ENCODE results near the gene IL22RA1.

The IL22RA1 gene

DNA sequence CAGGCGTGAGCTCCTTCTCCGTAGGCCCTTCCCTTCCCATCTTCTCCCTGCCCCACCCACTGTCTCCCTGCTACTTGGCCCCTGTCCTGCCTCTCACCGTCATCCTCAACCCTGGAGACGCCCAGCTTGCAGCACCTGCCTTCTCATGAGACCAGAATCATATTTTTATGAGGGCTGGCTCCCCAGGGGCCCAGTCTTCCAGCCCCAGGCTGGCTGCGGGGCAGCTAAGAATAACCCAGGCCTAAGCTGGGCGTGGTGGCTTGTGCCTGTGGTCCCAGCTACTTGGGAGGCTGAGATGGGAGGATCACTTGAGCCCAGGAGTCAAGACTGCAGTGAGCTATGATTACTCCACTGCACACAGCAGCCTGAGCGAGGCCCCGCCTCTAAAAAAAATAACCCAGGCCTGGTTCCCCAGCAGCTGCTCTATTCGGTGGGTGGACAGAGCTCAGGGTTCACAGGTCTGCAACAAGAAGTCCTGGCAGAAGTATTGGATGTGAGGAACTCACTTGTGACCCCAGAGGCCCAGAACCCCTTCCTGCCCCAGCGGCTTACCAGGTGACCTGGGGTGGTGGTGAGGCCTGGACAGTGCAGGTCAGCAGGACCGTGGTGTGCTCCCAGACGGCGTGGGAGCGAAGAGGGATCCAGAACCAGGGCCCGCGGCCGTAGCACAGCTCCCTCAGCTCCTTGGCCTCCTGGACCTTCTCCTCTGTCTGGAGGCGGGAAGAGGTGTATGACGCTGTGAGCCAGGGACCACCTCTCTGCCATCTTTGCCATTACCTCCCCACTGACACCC is 37.4 kb downstream of the IL22RA1 start:
- Histone ChIP-seq H2AK5ac (ENCODE audit: low read length, severe bottlenecking) (no peak overlapping the region), H3K18ac (ENCODE audit: low read depth in 1 of 2, low read length in 2 of 2) (no peak overlapping the region), H4K8ac (ENCODE audit: low read length) (no peak overlapping the region), H3K4me1 (ENCODE audit: control insufficient read depth, insufficient read depth, low read depth, low read length) (peaks cover 36% of the 10 kb centered on the region), H2BK12ac (ENCODE audit: low read length in 2 of 2) (peak overlapping the region in 1 of 2 experiments; percentile 15), H3K23ac (ENCODE audit: low read length in 2 of 2) (no peak overlapping the region), H3K9ac (ENCODE audit: low read length) (no peak overlapping the region), H3K14ac (ENCODE audit: low read length in 2 of 2) (peak overlapping the region in 1 of 2 experiments; percentile 44), H3K27ac (ENCODE audit: low read length, poor library complexity, severe bottlenecking) (no peak overlapping the region), H3K79me1 (replicated peaks; ENCODE audit: low read length, poor library complexity, severe bottlenecking) (no peaks in the 10 kb centered on the region), H3K36me3 (ENCODE audit: control insufficient read depth in 1 of 2, insufficient read depth in 2 of 2, low read depth in 1 of 2, low read length in 2 of 2) (no peaks in the 10 kb centered on the region), H2BK15ac (ENCODE audit: low read depth, poor library complexity, severe bottlenecking) (no peak overlapping the region), H3K4me3 (ENCODE audit: insufficient read depth in 1 of 2, low read depth in 1 of 2, low read length in 2 of 2) (no peak overlapping the region), H3K27me3 (ENCODE audit: control insufficient read depth in 1 of 2, insufficient read depth in 1 of 2, low read length in 2 of 2) (no peaks in the 10 kb centered on the region), H3K4ac (ENCODE audit: low read depth in 1 of 2, low read length in 2 of 2) (no peak overlapping the region), H3K9me3 (ENCODE audit: control insufficient read depth, low read length) (no peaks in the 10 kb centered on the region), H2BK120ac (ENCODE audit: low read depth, low read length) (no peak overlapping the region), H3K4me2 (ENCODE audit: low read length, poor library complexity, severe bottlenecking) (no peak overlapping the region), H2BK5ac (ENCODE audit: low read depth, low read length, poor library complexity, severe bottlenecking) (no peak overlapping the region), H4K91ac (ENCODE audit: low read length) (no peak overlapping the region), H2AFZ (ENCODE audit: low read depth, low read length) (no peak overlapping the region)
- DNase-seq, result no peak
- WGBS, result 88% methylated on average over 16 of the region's 19 CpGs

GRCh38 chr1:24104854-24105253 is 38.1 kb downstream of the IL22RA1 start:
- Histone ChIP-seq H4K8ac (ENCODE audit: low read length) (no peak overlapping the region), H3K4me3 (ENCODE audit: insufficient read depth in 1 of 2, low read depth in 1 of 2, low read length in 2 of 2) (no peak overlapping the region), H2BK12ac (ENCODE audit: low read length in 2 of 2) (peak overlapping the region in 1 of 2 experiments; percentile 15), H3K18ac (ENCODE audit: low read depth in 1 of 2, low read length in 2 of 2) (no peak overlapping the region), H2AFZ (ENCODE audit: low read depth, low read length) (no peak overlapping the region), H3K23ac (ENCODE audit: low read length in 2 of 2) (no peak overlapping the region), H3K9me3 (ENCODE audit: control insufficient read depth, low read length) (no peaks in the 10 kb centered on the region), H4K91ac (ENCODE audit: low read length) (no peak overlapping the region), H3K4me1 (ENCODE audit: control insufficient read depth, insufficient read depth, low read depth, low read length) (peaks cover 36% of the 10 kb centered on the region), H3K36me3 (ENCODE audit: control insufficient read depth in 1 of 2, insufficient read depth in 2 of 2, low read depth in 1 of 2, low read length in 2 of 2) (no peaks in the 10 kb centered on the region), H2AK5ac (ENCODE audit: low read length, severe bottlenecking) (no peak overlapping the region), H3K4me2 (ENCODE audit: low read length, poor library complexity, severe bottlenecking) (no peak overlapping the region), H2BK15ac (ENCODE audit: low read depth, poor library complexity, severe bottlenecking) (no peak overlapping the region), H2BK120ac (ENCODE audit: low read depth, low read length) (no peak overlapping the region), H2BK5ac (ENCODE audit: low read depth, low read length, poor library complexity, severe bottlenecking) (no peak overlapping the region), H3K9ac (ENCODE audit: low read length) (no peak overlapping the region), H3K79me1 (replicated peaks; ENCODE audit: low read length, poor library complexity, severe bottlenecking) (no peaks in the 10 kb centered on the region), H3K27ac (ENCODE audit: low read length, poor library complexity, severe bottlenecking) (no peak overlapping the region), H3K27me3 (ENCODE audit: control insufficient read depth in 1 of 2, insufficient read depth in 1 of 2, low read length in 2 of 2) (no peaks in the 10 kb centered on the region), H3K4ac (ENCODE audit: low read depth in 1 of 2, low read length in 2 of 2) (no peak overlapping the region), H3K14ac (ENCODE audit: low read length in 2 of 2) (no peak overlapping the region)
- no peak for DNase-seq
- WGBS, result 81% methylated on average over 7 of the region's 7 CpGs

- H3K27ac ChIP-seq (ENCODE audit: low read length, poor library complexity, severe bottlenecking), result no peak overlapping the region
- no peak overlapping the region for H2BK5ac ChIP-seq (ENCODE audit: low read depth, low read length, poor library complexity, severe bottlenecking)
- H3K4ac ChIP-seq (ENCODE audit: low read depth in 1 of 2, low read length in 2 of 2), result no peak overlapping the region
- H2BK120ac ChIP-seq (ENCODE audit: low read depth, low read length), result no peak overlapping the region
- peaks cover 0 to 4% of the 10 kb centered on the region in 2 experiments for H3K27me3 ChIP-seq (ENCODE audit: control insufficient read depth in 1 of 2, insufficient read depth in 1 of 2, low read length in 2 of 2)
- no peak for DNase-seq
- H3K14ac ChIP-seq (ENCODE audit: low read length in 2 of 2), result no peak overlapping the region
- H3K9me3 ChIP-seq (ENCODE audit: control insufficient read depth, low read length), result no peaks in the 10 kb centered on the region
- WGBS, result 94% methylated on average over 3 of the region's 3 CpGs
- no peak overlapping the region for H2BK12ac ChIP-seq (ENCODE audit: low read length in 2 of 2)
- H3K23ac ChIP-seq (ENCODE audit: low read length in 2 of 2), result no peak overlapping the region
- H3K9ac ChIP-seq (ENCODE audit: low read length), result no peak overlapping the region
- no peaks in the 10 kb centered on the region for H3K79me1 ChIP-seq (replicated peaks; ENCODE audit: low read length, poor library complexity, severe bottlenecking)
- no peak overlapping the region for H3K4me2 ChIP-seq (ENCODE audit: low read length, poor library complexity, severe bottlenecking)
- H4K91ac ChIP-seq (ENCODE audit: low read length), result no peak overlapping the region
- no peak overlapping the region for H2BK15ac ChIP-seq (ENCODE audit: low read depth, poor library complexity, severe bottlenecking)
- H2AFZ ChIP-seq (ENCODE audit: low read depth, low read length), result no peak overlapping the region
- no peak overlapping the region for H2AK5ac ChIP-seq (ENCODE audit: low read length, severe bottlenecking)
- H3K18ac ChIP-seq (ENCODE audit: low read depth in 1 of 2, low read length in 2 of 2), result no peak overlapping the region
- H3K4me1 ChIP-seq (ENCODE audit: control insufficient read depth, insufficient read depth, low read depth, low read length), result peaks cover 41% of the 10 kb centered on the region
- no peaks in the 10 kb centered on the region for H3K36me3 ChIP-seq (ENCODE audit: control insufficient read depth in 1 of 2, insufficient read depth in 2 of 2, low read depth in 1 of 2, low read length in 2 of 2)
- H3K4me3 ChIP-seq (ENCODE audit: insufficient read depth in 1 of 2, low read depth in 1 of 2, low read length in 2 of 2), result no peak overlapping the region
- no peak overlapping the region for H4K8ac ChIP-seq (ENCODE audit: low read length)
These were observed 39.1 kb downstream of the IL22RA1 start for GRCh38 chr1:24103879-24104278.

- Histone ChIP-seq H3K18ac (ENCODE audit: low read depth in 1 of 2, low read length in 2 of 2) (no peak overlapping the region), H3K79me1 (replicated peaks; ENCODE audit: low read length, poor library complexity, severe bottlenecking) (no peaks in the 10 kb centered on the region), H2AK5ac (ENCODE audit: low read length, severe bottlenecking) (no peak overlapping the region), H2BK120ac (ENCODE audit: low read depth, low read length) (no peak overlapping the region), H3K14ac (ENCODE audit: low read length in 2 of 2) (no peak overlapping the region), H2BK12ac (ENCODE audit: low read length in 2 of 2) (no peak overlapping the region), H3K36me3 (ENCODE audit: control insufficient read depth in 1 of 2, insufficient read depth in 2 of 2, low read depth in 1 of 2, low read length in 2 of 2) (no peaks in the 10 kb centered on the region), H3K27me3 (ENCODE audit: control insufficient read depth in 1 of 2, insufficient read depth in 1 of 2, low read length in 2 of 2) (peaks cover 0 to 5% of the 10 kb centered on the region in 2 experiments), H3K4ac (ENCODE audit: low read depth in 1 of 2, low read length in 2 of 2) (no peak overlapping the region), H3K9ac (ENCODE audit: low read length) (no peak overlapping the region), H3K4me1 (ENCODE audit: control insufficient read depth, insufficient read depth, low read depth, low read length) (peaks cover 38% of the 10 kb centered on the region), H3K4me3 (ENCODE audit: insufficient read depth in 1 of 2, low read depth in 1 of 2, low read length in 2 of 2) (no peak overlapping the region), H4K8ac (ENCODE audit: low read length) (no peak overlapping the region), H3K27ac (ENCODE audit: low read length, poor library complexity, severe bottlenecking) (peak overlapping the region; percentile 13), H3K9me3 (ENCODE audit: control insufficient read depth, low read length) (no peaks in the 10 kb centered on the region), H2AFZ (ENCODE audit: low read depth, low read length) (no peak overlapping the region), H4K91ac (ENCODE audit: low read length) (no peak overlapping the region), H2BK15ac (ENCODE audit: low read depth, poor library complexity, severe bottlenecking) (no peak overlapping the region), H2BK5ac (ENCODE audit: low read depth, low read length, poor library complexity, severe bottlenecking) (no peak overlapping the region), H3K4me2 (ENCODE audit: low read length, poor library complexity, severe bottlenecking) (no peak overlapping the region), H3K23ac (ENCODE audit: low read length in 2 of 2) (no peak overlapping the region)
- 48% methylated on average over 3 of the region's 3 CpGs for WGBS
- no peak for DNase-seq
These were observed 39.5 kb downstream of the IL22RA1 start for GRCh38 chr1:24103408-24103807.
